SU-DHL-6 (cell line): ENCODE results near the gene ALK.

Source experiments
- CTCF ChIP-seq: fragments of 200-600 bp; sonication (generic); IDR thresholded peaks from one replicate; pipeline ENCODE4 v1.5.1; 2017; ENCODE audit warnings: antibody characterized with exemption, mild to moderate bottlenecking, low read length, moderate library complexity; ENCODE audit not compliant: insufficient read depth, poor library complexity, severe bottlenecking
- EZH2phosphoT487 ChIP-seq: fragments of 200-600 bp; sonication (generic), shearing (Covaris generic); conservative IDR thresholded peaks from 2 replicates; pipeline ENCODE4 v1.6.1; 2018; ENCODE audit warnings: mild to moderate bottlenecking, antibody characterized with exemption, low read length, moderate library complexity, mixed read lengths

DNA sequence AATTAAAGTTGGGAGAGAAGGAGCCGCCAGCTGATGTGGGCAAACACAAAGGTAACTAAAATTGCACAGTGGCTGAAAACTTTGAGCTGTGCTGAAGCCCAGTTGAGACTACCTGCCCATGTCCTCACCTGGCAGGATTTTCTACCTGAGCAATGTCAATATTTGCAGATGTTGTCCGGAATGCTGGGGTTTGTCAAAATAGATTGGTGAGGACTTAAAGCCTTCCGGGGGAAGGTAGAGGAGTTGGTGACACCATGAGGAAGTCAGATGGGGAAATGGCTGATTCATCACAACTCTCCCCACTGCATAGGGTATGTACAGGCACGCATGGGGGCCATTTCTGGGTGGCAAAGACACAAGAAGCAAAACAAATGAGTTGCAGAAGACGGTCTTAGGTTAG lies 114.9 kb downstream of the ALK start:
- TF ChIP-seq CTCF (no peak), EZH2phosphoT487 (no peak)
